GM23338 (cell line): ENCODE results near the gene BAZ1B. TPM values are rescaled to one million over a fixed set of nuclear protein-coding genes. Genes with fewer than 3 reads are reported as not detected.

ENCODE experiments used
- ATAC-seq: fragments of 200-7000 bp; cut with Tn5 transposase; 3 replicates; pipeline ENCODE4 v1.9.1; 2020
- DNase-seq: peaks from one replicate; pipeline ENCODE4 v3.0.0-alpha.2; 2015; ENCODE audit warnings: low spot score
- H2AFZ ChIP-seq: fragments of 200-600 bp; sonication (generic); 2 replicates; pipeline ENCODE4 v1.8.0; 2016; ENCODE audit warnings: antibody characterized with exemption, mild to moderate bottlenecking, moderate library complexity
- H3F3A ChIP-seq: fragments of 200-600 bp; sonication (generic); replicated peaks from 2 replicates; pipeline ENCODE4 v1.8.0; 2017; ENCODE audit warnings: antibody characterized with exemption, mixed run types, low read depth
- H3K27ac ChIP-seq: fragments of 200-600 bp; sonication (generic); 2 replicates; pipeline ENCODE4 v1.6.1; 2016; ENCODE audit warnings: low read depth
- H3K27me3 ChIP-seq: fragments of 200-600 bp; sonication (generic); 2 replicates; pipeline ENCODE4 v1.8.0; 2016; ENCODE audit warnings: mild to moderate bottlenecking, mixed run types, moderate library complexity; ENCODE audit not compliant: insufficient read depth
- H3K36me3 ChIP-seq: fragments of 200-600 bp; sonication (generic); 2 replicates; pipeline ENCODE4 v1.8.0; 2016; ENCODE audit warnings: mild to moderate bottlenecking; ENCODE audit not compliant: insufficient read depth
- H3K4me1 ChIP-seq: fragments of 200-600 bp; sonication (generic); 2 replicates; pipeline ENCODE4 v1.8.0; 2016; ENCODE audit warnings: mild to moderate bottlenecking, moderate library complexity; ENCODE audit not compliant: insufficient read depth
- H3K4me2 ChIP-seq: fragments of 200-600 bp; sonication (generic); 2 replicates; pipeline ENCODE4 v1.7.1; 2017; ENCODE audit warnings: mixed run types
- H3K4me3 ChIP-seq: fragments of 200-600 bp; sonication (generic); 2 replicates; pipeline ENCODE4 v1.6.1; 2016; ENCODE audit warnings: mixed run types
- H3K79me2 ChIP-seq: fragments of 200-600 bp; sonication (generic); replicated peaks from 2 replicates; pipeline ENCODE4 v1.8.0; 2017; ENCODE audit warnings: mild to moderate bottlenecking; ENCODE audit not compliant: insufficient read depth
- H3K9me2 ChIP-seq: fragments of 200-600 bp; sonication (generic); 2 replicates; pipeline ENCODE4 v1.8.0; 2017; ENCODE audit not compliant: insufficient read depth
- H4K20me1 ChIP-seq: fragments of 200-600 bp; sonication (generic); replicated peaks from 2 replicates; pipeline ENCODE4 v1.8.0; 2017; ENCODE audit warnings: mild to moderate bottlenecking; ENCODE audit not compliant: insufficient read depth
- H3K27ac Mint-ChIP-seq: 2 replicates; pipeline ENCODE4 v1.8.0; 2020; ENCODE audit warnings: inconsistent platforms, mild to moderate bottlenecking, moderate library complexity, mixed read lengths
- H3K27me3 Mint-ChIP-seq: 3 replicates; pipeline ENCODE4 v1.8.0; 2022; ENCODE audit warnings: low read depth, mild to moderate bottlenecking, moderate library complexity, mixed read lengths, inconsistent platforms; ENCODE audit not compliant: insufficient read depth, poor library complexity
- H3K36me3 Mint-ChIP-seq: 3 replicates; pipeline ENCODE4 v1.8.0; 2021; ENCODE audit warnings: low read depth, mild to moderate bottlenecking, inconsistent platforms, moderate library complexity, mixed read lengths
- H3K4me1 Mint-ChIP-seq: 3 replicates; pipeline ENCODE4 v1.8.0; 2020; ENCODE audit warnings: mild to moderate bottlenecking, inconsistent platforms, mixed read lengths
- H3K4me3 Mint-ChIP-seq: 3 replicates; pipeline ENCODE4 v1.8.0; 2021; ENCODE audit warnings: moderate library complexity, mild to moderate bottlenecking, inconsistent platforms, mixed read lengths
- H3K9me3 Mint-ChIP-seq: 3 replicates; pipeline ENCODE4 v1.8.0; 2020; ENCODE audit warnings: moderate library complexity, mild to moderate bottlenecking, inconsistent platforms, mixed read lengths
- EZH2 ChIP-seq: fragments of 200-600 bp; sonication (generic); IDR thresholded peaks from one replicate; pipeline ENCODE4 v1.8.0; 2017; ENCODE audit warnings: antibody characterized with exemption, mild to moderate bottlenecking, low read depth; ENCODE audit not compliant: unreplicated experiment
- JUNB ChIP-seq: IDR thresholded peaks from one replicate; pipeline ENCODE4 v1.6.1; 2016; ENCODE audit warnings: antibody characterized with exemption; ENCODE audit not compliant: unreplicated experiment
- ZNF331 ChIP-seq: fragments of 250-450 bp; sonication (Bioruptor Pico); IDR thresholded peaks from 2 replicates; pipeline ENCODE4 v1.5.0; 2020; ENCODE audit warnings: low read depth, mild to moderate bottlenecking, moderate library complexity
- ZNF462 ChIP-seq: fragments of 250-450 bp; sonication (Bioruptor Pico); IDR thresholded peaks from 2 replicates; pipeline ENCODE4 v1.5.0; 2020; ENCODE audit warnings: mild to moderate bottlenecking, moderate library complexity
- polyA plus RNA-seq: library from polyadenylated mRNA; unstranded; fragments of >200 nt; fragmentation: Nextera tagmentation; extraction: Ambion mirVana; gene quantifications from 2 replicates; pipeline ENCODE4 v1.2.1, GENCODE V29; 2016
- total RNA-seq: library from RNA; depleted of rRNA; stranded (reverse); fragments of >200 nt; shearing (Covaris generic); gene quantifications from 2 replicates; pipeline ENCODE4 v1.2.3, GENCODE V29; 2014
- TF ChIP-seq, protein P1 (sequence below): IDR thresholded peaks from one replicate; pipeline ENCODE4 v1.6.1; 2018; ENCODE audit warnings: antibody characterized with exemption; ENCODE audit not compliant: unreplicated experiment

BAZ1B gene
- total and polyA plus RNA-seq, 2 experiments from 2014 or later = 40.4 to 70.7 TPM

DNA sequence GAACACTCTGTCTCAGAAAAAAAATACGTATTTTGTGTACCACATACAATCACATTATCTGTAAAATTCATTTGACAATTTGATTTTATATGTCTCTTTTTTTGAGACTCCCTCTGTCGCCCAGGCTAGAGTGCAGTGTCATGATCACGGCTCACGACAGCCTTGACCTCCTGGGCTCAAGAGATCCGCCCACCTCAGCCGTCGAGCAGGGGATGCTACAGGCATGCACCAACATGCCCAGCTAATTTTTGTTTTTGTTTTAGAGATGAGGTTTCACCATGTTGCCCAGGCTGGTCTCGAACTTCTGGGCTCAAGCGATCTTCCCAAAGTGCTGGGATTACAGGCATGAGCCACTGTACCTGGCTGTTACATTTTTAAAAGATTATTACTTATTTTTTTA, 11.6 kb upstream of the BAZ1B start (continued):
- TF ChIP-seq ZNF462 (CRISPR knock-in tag) (no peak), EZH2 (no peak), JUNB (no peak)

- Histone ChIP-seq H3K9me2 (no peaks in the 10 kb centered on the region), H4K20me1 (no peaks in the 10 kb centered on the region), H3F3A (no peaks in the 10 kb centered on the region), H3K4me2 (no peak overlapping the region), H3K36me3 (no peaks in the 10 kb centered on the region), H3K27me3 (no peaks in the 10 kb centered on the region), H3K27ac (no peak overlapping the region), H3K79me2 (no peaks in the 10 kb centered on the region), H3K4me1 (peaks cover 6% of the 10 kb centered on the region; the same call in 1 of the 2 replicates), H3K4me3 (no peak overlapping the region), H2AFZ (no peak overlapping the region)
- Mint-ChIP-seq H3K36me3 (peaks cover 17% of the 10 kb centered on the region), H3K27me3 (peaks cover 7% of the 10 kb centered on the region), H3K9me3 (no peaks in the 10 kb centered on the region; the same call in 2 of the 3 replicates), H3K4me3 (no peak overlapping the region), H3K27ac (no peak overlapping the region), H3K4me1 (peaks cover 6% of the 10 kb centered on the region)
- TF ChIP-seq EZH2 = no peak
- no peak for TF ChIP-seq JUNB
- TF ChIP-seq, protein P1, sequence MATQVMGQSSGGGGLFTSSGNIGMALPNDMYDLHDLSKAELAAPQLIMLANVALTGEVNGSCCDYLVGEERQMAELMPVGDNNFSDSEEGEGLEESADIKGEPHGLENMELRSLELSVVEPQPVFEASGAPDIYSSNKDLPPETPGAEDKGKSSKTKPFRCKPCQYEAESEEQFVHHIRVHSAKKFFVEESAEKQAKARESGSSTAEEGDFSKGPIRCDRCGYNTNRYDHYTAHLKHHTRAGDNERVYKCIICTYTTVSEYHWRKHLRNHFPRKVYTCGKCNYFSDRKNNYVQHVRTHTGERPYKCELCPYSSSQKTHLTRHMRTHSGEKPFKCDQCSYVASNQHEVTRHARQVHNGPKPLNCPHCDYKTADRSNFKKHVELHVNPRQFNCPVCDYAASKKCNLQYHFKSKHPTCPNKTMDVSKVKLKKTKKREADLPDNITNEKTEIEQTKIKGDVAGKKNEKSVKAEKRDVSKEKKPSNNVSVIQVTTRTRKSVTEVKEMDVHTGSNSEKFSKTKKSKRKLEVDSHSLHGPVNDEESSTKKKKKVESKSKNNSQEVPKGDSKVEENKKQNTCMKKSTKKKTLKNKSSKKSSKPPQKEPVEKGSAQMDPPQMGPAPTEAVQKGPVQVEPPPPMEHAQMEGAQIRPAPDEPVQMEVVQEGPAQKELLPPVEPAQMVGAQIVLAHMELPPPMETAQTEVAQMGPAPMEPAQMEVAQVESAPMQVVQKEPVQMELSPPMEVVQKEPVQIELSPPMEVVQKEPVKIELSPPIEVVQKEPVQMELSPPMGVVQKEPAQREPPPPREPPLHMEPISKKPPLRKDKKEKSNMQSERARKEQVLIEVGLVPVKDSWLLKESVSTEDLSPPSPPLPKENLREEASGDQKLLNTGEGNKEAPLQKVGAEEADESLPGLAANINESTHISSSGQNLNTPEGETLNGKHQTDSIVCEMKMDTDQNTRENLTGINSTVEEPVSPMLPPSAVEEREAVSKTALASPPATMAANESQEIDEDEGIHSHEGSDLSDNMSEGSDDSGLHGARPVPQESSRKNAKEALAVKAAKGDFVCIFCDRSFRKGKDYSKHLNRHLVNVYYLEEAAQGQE = no peak
- TF ChIP-seq ZNF331 = no peak
- ATAC-seq (no peak), DNase-seq (no peak)
Measured at GRCh38 chr7:73532224-73532623, 10.1 kb upstream of the BAZ1B start.
